Right kidney (tissue), 1 donor: ENCODE results near the gene PADI2.

Experiments
- DNase-seq: peaks from one replicate; pipeline ENCODE4 v3.0.0-alpha.2; 2016

PADI2 gene

GRCh38 chr1:17053685-17054410 lies 65.4 kb downstream of the PADI2 start, which contains the start of gene SDHB:
Gene SDHB (minus strand): TSS chr1:17054032. CDS start chr1:17054019, 13 bp downstream.
- peak; percentile 94 for DNase-seq

- no peak for DNase-seq
Measured at GRCh38 chr1:17053086-17053684, 66.1 kb downstream of the PADI2 start.

GRCh38 chr1:17052641-17053040 lies 66.6 kb downstream of the PADI2 start:
- DNase-seq: no peak

- DNase-seq: no peak
Measured at GRCh38 chr1:17052038-17052437, 67.2 kb downstream of the PADI2 start.

- no peak for DNase-seq
Measured at GRCh38 chr1:17047924-17048323, 71.3 kb downstream of the PADI2 start.

- no peak for DNase-seq
Measured at GRCh38 chr1:17046334-17046657, 73.0 kb downstream of the PADI2 start.

GRCh38 chr1:17045634-17046333 lies 73.5 kb downstream of the PADI2 start:
- no peak for DNase-seq

GRCh38 chr1:17045150-17045549 lies 74.1 kb downstream of the PADI2 start:
- DNase-seq: no peak

- DNase-seq: no peak
Measured at GRCh38 chr1:17043676-17044075, 75.6 kb downstream of the PADI2 start.

GRCh38 chr1:17040135-17040534 lies 79.1 kb downstream of the PADI2 start:
- no peak for DNase-seq

GRCh38 chr1:17039522-17039921 lies 79.7 kb downstream of the PADI2 start:
- no peak for DNase-seq

GRCh38 chr1:17033481-17033880 lies 85.8 kb downstream of the PADI2 start:
- no peak for DNase-seq

- no peak for DNase-seq
Measured at GRCh38 chr1:17032741-17033140, 86.5 kb downstream of the PADI2 start.

GRCh38 chr1:17031436-17031835 lies 87.8 kb downstream of the PADI2 start:
- DNase-seq: no peak

GRCh38 chr1:17030206-17030605 lies 89.0 kb downstream of the PADI2 start:
- no peak for DNase-seq

- DNase-seq: no peak
Measured at GRCh38 chr1:17028662-17029188, 90.5 kb downstream of the PADI2 start.

- DNase-seq: no peak
Measured at GRCh38 chr1:17027900-17028299, 91.4 kb downstream of the PADI2 start.

- no peak for DNase-seq
Measured at GRCh38 chr1:17027403-17027802, 91.8 kb downstream of the PADI2 start.

- DNase-seq: no peak
Measured at GRCh38 chr1:17024721-17025120, 94.5 kb downstream of the PADI2 start.

GRCh38 chr1:17023573-17023972 lies 95.7 kb downstream of the PADI2 start:
- no peak for DNase-seq

- no peak for DNase-seq
Measured at GRCh38 chr1:17023102-17023501, 96.1 kb downstream of the PADI2 start.

GRCh38 chr1:17021896-17022295 lies 97.4 kb downstream of the PADI2 start:
- no peak for DNase-seq

GRCh38 chr1:17020502-17020901 lies 98.7 kb downstream of the PADI2 start:
- DNase-seq: no peak
